VCaP (cell line): Measurements from ENCODE around the gene SDK2.

Experiments used
- H3K27ac ChIP-seq: fragments of 450-650 bp; 2 replicates; pipeline ENCODE4 v1.5.1; 2017
- CTCF ChIP-seq: fragments of 450-650 bp; conservative IDR thresholded peaks from 2 replicates; pipeline ENCODE4 v1.5.1; 2017; ENCODE audit warnings: mild to moderate bottlenecking, moderate library complexity

SDK2 gene

GRCh38 chr17:73423806-73424205 is 220.4 kb downstream of the SDK2 start:
- no peak for TF ChIP-seq CTCF
- no peak overlapping the region for H3K27ac ChIP-seq

GRCh38 chr17:73423159-73423715 is 221.0 kb downstream of the SDK2 start:
- no peak for TF ChIP-seq CTCF
- no peak overlapping the region for H3K27ac ChIP-seq

- no peak overlapping the region for H3K27ac ChIP-seq
- no peak for TF ChIP-seq CTCF
These were observed 222.1 kb downstream of the SDK2 start for GRCh38 chr17:73422121-73422520.

- TF ChIP-seq CTCF: no peak
These were observed 223.3 kb downstream of the SDK2 start for GRCh38 chr17:73420897-73421296.

GRCh38 chr17:73419881-73420280 is 224.4 kb downstream of the SDK2 start:
- H3K27ac ChIP-seq: no peak overlapping the region
- no peak for TF ChIP-seq CTCF

More at GRCh38 chr17:73420897-73421296, 223.3 kb downstream of the SDK2 start:
- no peak overlapping the region for H3K27ac ChIP-seq

- no peak for TF ChIP-seq CTCF
- no peak overlapping the region for H3K27ac ChIP-seq
These were observed 225.2 kb downstream of the SDK2 start for GRCh38 chr17:73419051-73419450.

- no peak for TF ChIP-seq CTCF
- no peak overlapping the region for H3K27ac ChIP-seq
These were observed 228.5 kb downstream of the SDK2 start for GRCh38 chr17:73415782-73416181.
